GM12878 (cell line): ENCODE data around the gene CORO1C. TPM values are rescaled to one million over a fixed set of nuclear protein-coding genes. Genes with fewer than 3 reads are reported as not detected.

ENCODE experiments used
- CBFB ChIP-seq: IDR thresholded peaks from 2 replicates; pipeline ENCODE4 v1.6.1; 2016; ENCODE audit warnings: antibody characterized with exemption, low read depth
- CBX5 ChIP-seq: sonication (generic); IDR thresholded peaks from 2 replicates; pipeline ENCODE4 v1.6.1; 2016; ENCODE audit warnings: low read depth, moderate library complexity, mild to moderate bottlenecking, inconsistent platforms
- HDGF ChIP-seq: fragments of 450-650 bp; IDR thresholded peaks from 2 replicates; pipeline ENCODE4 v1.6.1; 2016; ENCODE audit warnings: antibody characterized with exemption
- IRF3 ChIP-seq: fragments of 450-650 bp; IDR thresholded peaks from 2 replicates; pipeline ENCODE4 v1.6.1; 2014; ENCODE audit warnings: mild to moderate bottlenecking
- MXI1 ChIP-seq: fragments of 150-350 bp; IDR thresholded peaks from 2 replicates; pipeline ENCODE4 v1.6.1; 2011; ENCODE audit warnings: low read depth, mild to moderate bottlenecking, inconsistent platforms, low read length, improper control_type of control experiment
- NFIC ChIP-seq: IDR thresholded peaks from 2 replicates; pipeline ENCODE4 v1.6.1; 2012; ENCODE audit warnings: low read depth, mild to moderate bottlenecking, inconsistent platforms, low read length, moderate library complexity
- NFXL1 ChIP-seq: fragments of 450-650 bp; IDR thresholded peaks from 2 replicates; pipeline ENCODE4 v1.6.1; 2017; ENCODE audit warnings: antibody characterized with exemption, mild to moderate bottlenecking, borderline replicate concordance
- PKNOX1 ChIP-seq: fragments of 450-650 bp; IDR thresholded peaks from 2 replicates; pipeline ENCODE4 v1.6.1; 2016; ENCODE audit warnings: mild to moderate bottlenecking
- RB1 ChIP-seq: fragments of 450-650 bp; formaldehyde crosslinking; IDR thresholded peaks from 2 replicates; pipeline ENCODE4 v1.6.1; 2017; ENCODE audit warnings: mild to moderate bottlenecking, borderline replicate concordance
- RBBP5 ChIP-seq: fragments of 200-600 bp; sonication (generic); conservative IDR thresholded peaks from 2 replicates; pipeline ENCODE4 v1.6.1; 2016
- RELA ChIP-seq: fragments of 450-650 bp; IDR thresholded peaks from 2 replicates; pipeline ENCODE4 v1.8.0; 2014; ENCODE audit warnings: borderline replicate concordance; ENCODE audit not compliant: partially characterized antibody
- REST ChIP-seq: IDR thresholded peaks from 2 replicates; pipeline ENCODE4 v1.6.1; 2012; ENCODE audit warnings: mild to moderate bottlenecking, low read depth, low read length
- SRF ChIP-seq, 2 experiments: IDR thresholded peaks; 2 replicates each; pipeline ENCODE4 v1.6.1; 2011; ENCODE audit warnings: low read depth in 2 of 2, low read length in 2 of 2, mild to moderate bottlenecking in 1 of 2, moderate library complexity in 1 of 2
- STAT3 ChIP-seq: IDR thresholded peaks from 2 replicates; pipeline ENCODE4 v1.6.1; 2011; ENCODE audit warnings: low read depth, low read length, improper control_type of control experiment
- TAF1 ChIP-seq: IDR thresholded peaks from 2 replicates; pipeline ENCODE4 v1.6.1; 2011; ENCODE audit warnings: mild to moderate bottlenecking, low read depth, low read length, borderline replicate concordance
- ZSCAN29 ChIP-seq: fragments of 450-650 bp; IDR thresholded peaks from 2 replicates; pipeline ENCODE4 v1.6.1; 2017; ENCODE audit warnings: mild to moderate bottlenecking, moderate library complexity
- polyA plus RNA-seq, 11 experiments: library from polyadenylated mRNA; depleted of rRNA in 4 of 11; unstranded in 6 of 11; stranded (reverse) in 5 of 11; fragments of >200 nt; fragmentation: Nextera tagmentation in 4 of 11; fragmentation: Illumina TruSeq in 1 of 11; extraction: Ambion mirVana in 4 of 11; extraction: Trizol in 1 of 11; gene quantifications; 1 replicate in 1 of 11; 2 replicates in 10 of 11; pipeline versions ENCODE4 v1.2.1 to v1.2.3, GENCODE V29; 2011 to 2016; ENCODE audit warnings: inconsistent platforms in 2 of 11, missing spikeins in 2 of 11, low read depth in 1 of 11
- total RNA-seq, 4 experiments: library from RNA; depleted of rRNA in 3 of 4; stranded (reverse); fragments of >200 nt in 3 of 4; fragmentation: Illumina TruSeq in 1 of 4; extraction: Trizol in 1 of 4; gene quantifications; 2 replicates each; pipeline versions ENCODE4 v1.2.1 to v1.2.3, GENCODE V29; 2013 to 2021
- TF ChIP-seq, protein P1 (sequence below): IDR thresholded peaks from 2 replicates; pipeline ENCODE4 v1.6.1; 2012; ENCODE audit warnings: improper control_type of control experiment, low read depth, low read length; ENCODE audit not compliant: insufficient replicate concordance

Gene CORO1C
- total and polyA plus RNA-seq, 10 of the 15 experiments (the other 5 are each of a cell fraction or from before 2014, with no cell fraction given) = 52.7 to 254 (median 171) TPM

- no peak for TF ChIP-seq SRF (IDR thresholded peaks at IDR 0.05; ENCODE audit: low read depth in 2 of 2, low read length in 2 of 2)
- peak; percentile 52; the same call in 1 of the 2 replicates for TF ChIP-seq MXI1
- no peak for TF ChIP-seq REST
- 0 out of 2 replicates have a peak, but pooled peaks have one; percentile 38 for TF ChIP-seq ZSCAN29
- TF ChIP-seq STAT3 = no peak
- 0 out of 2 replicates have a peak, but pooled peaks have one; percentile 22 for TF ChIP-seq PKNOX1
- 0 out of 2 replicates have a peak, but pooled peaks have one; percentile 46 for TF ChIP-seq IRF3
- TF ChIP-seq RBBP5 = no peak
- TF ChIP-seq TAF1 = peak; percentile 98
- TF ChIP-seq HDGF = no peak
- TF ChIP-seq RB1 = peak; percentile 89; the same call in 1 of the 2 replicates
- TF ChIP-seq CBFB = no peak
- TF ChIP-seq CBX5 = no peak
- TF ChIP-seq, protein P1, sequence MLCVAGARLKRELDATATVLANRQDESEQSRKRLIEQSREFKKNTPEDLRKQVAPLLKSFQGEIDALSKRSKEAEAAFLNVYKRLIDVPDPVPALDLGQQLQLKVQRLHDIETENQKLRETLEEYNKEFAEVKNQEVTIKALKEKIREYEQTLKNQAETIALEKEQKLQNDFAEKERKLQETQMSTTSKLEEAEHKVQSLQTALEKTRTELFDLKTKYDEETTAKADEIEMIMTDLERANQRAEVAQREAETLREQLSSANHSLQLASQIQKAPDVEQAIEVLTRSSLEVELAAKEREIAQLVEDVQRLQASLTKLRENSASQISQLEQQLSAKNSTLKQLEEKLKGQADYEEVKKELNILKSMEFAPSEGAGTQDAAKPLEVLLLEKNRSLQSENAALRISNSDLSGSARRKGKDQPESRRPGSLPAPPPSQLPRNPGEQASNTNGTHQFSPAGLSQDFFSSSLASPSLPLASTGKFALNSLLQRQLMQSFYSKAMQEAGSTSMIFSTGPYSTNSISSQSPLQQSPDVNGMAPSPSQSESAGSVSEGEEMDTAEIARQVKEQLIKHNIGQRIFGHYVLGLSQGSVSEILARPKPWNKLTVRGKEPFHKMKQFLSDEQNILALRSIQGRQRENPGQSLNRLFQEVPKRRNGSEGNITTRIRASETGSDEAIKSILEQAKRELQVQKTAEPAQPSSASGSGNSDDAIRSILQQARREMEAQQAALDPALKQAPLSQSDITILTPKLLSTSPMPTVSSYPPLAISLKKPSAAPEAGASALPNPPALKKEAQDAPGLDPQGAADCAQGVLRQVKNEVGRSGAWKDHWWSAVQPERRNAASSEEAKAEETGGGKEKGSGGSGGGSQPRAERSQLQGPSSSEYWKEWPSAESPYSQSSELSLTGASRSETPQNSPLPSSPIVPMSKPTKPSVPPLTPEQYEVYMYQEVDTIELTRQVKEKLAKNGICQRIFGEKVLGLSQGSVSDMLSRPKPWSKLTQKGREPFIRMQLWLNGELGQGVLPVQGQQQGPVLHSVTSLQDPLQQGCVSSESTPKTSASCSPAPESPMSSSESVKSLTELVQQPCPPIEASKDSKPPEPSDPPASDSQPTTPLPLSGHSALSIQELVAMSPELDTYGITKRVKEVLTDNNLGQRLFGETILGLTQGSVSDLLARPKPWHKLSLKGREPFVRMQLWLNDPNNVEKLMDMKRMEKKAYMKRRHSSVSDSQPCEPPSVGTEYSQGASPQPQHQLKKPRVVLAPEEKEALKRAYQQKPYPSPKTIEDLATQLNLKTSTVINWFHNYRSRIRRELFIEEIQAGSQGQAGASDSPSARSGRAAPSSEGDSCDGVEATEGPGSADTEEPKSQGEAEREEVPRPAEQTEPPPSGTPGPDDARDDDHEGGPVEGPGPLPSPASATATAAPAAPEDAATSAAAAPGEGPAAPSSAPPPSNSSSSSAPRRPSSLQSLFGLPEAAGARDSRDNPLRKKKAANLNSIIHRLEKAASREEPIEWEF = no peak
- peak; percentile 83 for TF ChIP-seq RELA
- no peak for TF ChIP-seq NFIC
- 0 out of 2 replicates have a peak, but pooled peaks have one; percentile 58 for TF ChIP-seq NFXL1
Observed at GRCh38 chr12:108731105-108731865, at the start of gene CORO1C (continued).
